Thyroid gland (tissue), 4 donors: Measurements from ENCODE around the gene SH3BP1. TPM values are rescaled to one million over a fixed set of nuclear protein-coding genes. Genes with fewer than 3 reads are reported as not detected.
A peak's percentile ranks its signal among the peaks of the same experiment; 100 is the strongest.
"Not testable (repeated sequence)": the region's sequence is repeated elsewhere in the genome, so short reads cannot be mapped to it uniquely, and the experiment has no call there.

ENCODE experiments used
- DNase-seq, 2 donors: peaks; one replicate each; pipeline ENCODE4 v3.0.0-alpha.2; 2019
- H3K27ac ChIP-seq, 3 donors: fragments of 200-600 bp; sonication (generic); 1 replicate in 2 of 3; 2 replicates in 1 of 3; pipeline ENCODE4 v1.5.1; 2016 to 2019; ENCODE audit warnings: mild to moderate bottlenecking in 1 of 3, moderate library complexity in 1 of 3
- H3K27me3 ChIP-seq: fragments of 200-600 bp; sonication (generic); one replicate; pipeline ENCODE4 v1.5.1; 2019
- H3K36me3 ChIP-seq, 2 donors: fragments of 200-600 bp; sonication (generic); one replicate each; pipeline ENCODE4 v1.5.1; 2016 to 2019
- H3K4me1 ChIP-seq, 2 donors: fragments of 200-600 bp; sonication (generic); one replicate each; pipeline ENCODE4 v1.5.1; 2017 to 2019
- H3K4me3 ChIP-seq, 3 donors: fragments of 200-600 bp; sonication (generic); replicated peaks in 1 of 3; 1 replicate in 2 of 3; 2 replicates in 1 of 3; pipeline ENCODE4 v1.5.1; 2016; ENCODE audit warnings: mild to moderate bottlenecking in 1 of 3
- H3K9me3 ChIP-seq: fragments of 200-600 bp; sonication (generic); one replicate; pipeline ENCODE4 v1.5.1; 2017
- POLR2A ChIP-seq, 2 donors: fragments of 450-650 bp; IDR thresholded peaks; one replicate each; pipeline ENCODE4 v1.6.1; 2017; ENCODE audit warnings: antibody characterized with exemption in 2 of 2, mild to moderate bottlenecking in 2 of 2, moderate library complexity in 1 of 2
- WGBS, 2 donors: methylation state at CpG; one replicate each; pipeline ENCODE4 v1.1.5; 2017; 5-methylcytosine and 5-hydroxymethylcytosine counted together
- intact Hi-C: fragments of 100-400 bp; cut with DNase I; formaldehyde crosslinking; loops from one replicate; pipeline ENCODE4 v1.15.1; 2023
- total RNA-seq, 4 donors: library from RNA; depleted of rRNA; stranded (reverse); fragments of >200 nt; gene quantifications; one replicate each; pipeline ENCODE4 v1.2.3, GENCODE V29; 2016
- TF ChIP-seq, protein P1 (sequence below), 6 experiments: fragments of 200-600 bp in 3 of 6; fragments of 450-650 bp in 3 of 6; sonication (generic) in 3 of 6; IDR thresholded peaks; one replicate each; pipeline ENCODE4 v1.5.1; 2016 to 2019; ENCODE audit warnings: antibody characterized with exemption in 6 of 6, mild to moderate bottlenecking in 2 of 6, inconsistent platforms in 1 of 6, moderate library complexity in 1 of 6

Gene SH3BP1
- total RNA-seq, 4 donors from 2014 or later = 0.81 to 10.1 (median 3.3) TPM

DNA sequence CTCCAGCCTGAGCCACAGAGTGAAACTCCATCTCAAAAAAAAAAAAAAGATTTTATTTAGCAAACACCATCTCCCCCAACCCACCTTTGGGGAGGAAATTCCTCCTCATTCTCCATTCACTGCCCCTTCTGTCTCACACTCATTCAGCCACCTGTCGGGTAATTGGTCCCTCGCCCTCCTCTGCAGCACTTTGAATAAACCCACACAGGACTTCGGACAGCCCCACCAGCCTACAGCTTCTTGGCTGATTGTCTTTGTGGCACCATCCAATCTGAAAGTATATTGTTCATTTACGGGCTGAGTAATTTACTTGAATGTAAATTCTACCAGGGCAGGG is 38.3 kb upstream of the SH3BP1 start:
- no peaks in the 10 kb centered on the region for H3K27me3 ChIP-seq
- no peaks in the 10 kb centered on the region for H3K36me3 ChIP-seq
- H3K4me3 ChIP-seq = no peak overlapping the region
- intact Hi-C loops = no loop called here
- H3K27ac ChIP-seq = no peak overlapping the region
- WGBS, 2 donors = 32 to 45% methylated on average over 4 of the region's 4 CpGs
- no peak for DNase-seq
- peaks cover 0 to 5% of the 10 kb centered on the region in 2 donors for H3K4me1 ChIP-seq
- TF ChIP-seq, protein P1, sequence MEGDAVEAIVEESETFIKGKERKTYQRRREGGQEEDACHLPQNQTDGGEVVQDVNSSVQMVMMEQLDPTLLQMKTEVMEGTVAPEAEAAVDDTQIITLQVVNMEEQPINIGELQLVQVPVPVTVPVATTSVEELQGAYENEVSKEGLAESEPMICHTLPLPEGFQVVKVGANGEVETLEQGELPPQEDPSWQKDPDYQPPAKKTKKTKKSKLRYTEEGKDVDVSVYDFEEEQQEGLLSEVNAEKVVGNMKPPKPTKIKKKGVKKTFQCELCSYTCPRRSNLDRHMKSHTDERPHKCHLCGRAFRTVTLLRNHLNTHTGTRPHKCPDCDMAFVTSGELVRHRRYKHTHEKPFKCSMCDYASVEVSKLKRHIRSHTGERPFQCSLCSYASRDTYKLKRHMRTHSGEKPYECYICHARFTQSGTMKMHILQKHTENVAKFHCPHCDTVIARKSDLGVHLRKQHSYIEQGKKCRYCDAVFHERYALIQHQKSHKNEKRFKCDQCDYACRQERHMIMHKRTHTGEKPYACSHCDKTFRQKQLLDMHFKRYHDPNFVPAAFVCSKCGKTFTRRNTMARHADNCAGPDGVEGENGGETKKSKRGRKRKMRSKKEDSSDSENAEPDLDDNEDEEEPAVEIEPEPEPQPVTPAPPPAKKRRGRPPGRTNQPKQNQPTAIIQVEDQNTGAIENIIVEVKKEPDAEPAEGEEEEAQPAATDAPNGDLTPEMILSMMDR (IDR thresholded peaks at IDR 0.05) = no peak
- no peak for TF ChIP-seq POLR2A (IDR thresholded peaks at IDR 0.05)
- H3K9me3 ChIP-seq = no peaks in the 10 kb centered on the region

DNA sequence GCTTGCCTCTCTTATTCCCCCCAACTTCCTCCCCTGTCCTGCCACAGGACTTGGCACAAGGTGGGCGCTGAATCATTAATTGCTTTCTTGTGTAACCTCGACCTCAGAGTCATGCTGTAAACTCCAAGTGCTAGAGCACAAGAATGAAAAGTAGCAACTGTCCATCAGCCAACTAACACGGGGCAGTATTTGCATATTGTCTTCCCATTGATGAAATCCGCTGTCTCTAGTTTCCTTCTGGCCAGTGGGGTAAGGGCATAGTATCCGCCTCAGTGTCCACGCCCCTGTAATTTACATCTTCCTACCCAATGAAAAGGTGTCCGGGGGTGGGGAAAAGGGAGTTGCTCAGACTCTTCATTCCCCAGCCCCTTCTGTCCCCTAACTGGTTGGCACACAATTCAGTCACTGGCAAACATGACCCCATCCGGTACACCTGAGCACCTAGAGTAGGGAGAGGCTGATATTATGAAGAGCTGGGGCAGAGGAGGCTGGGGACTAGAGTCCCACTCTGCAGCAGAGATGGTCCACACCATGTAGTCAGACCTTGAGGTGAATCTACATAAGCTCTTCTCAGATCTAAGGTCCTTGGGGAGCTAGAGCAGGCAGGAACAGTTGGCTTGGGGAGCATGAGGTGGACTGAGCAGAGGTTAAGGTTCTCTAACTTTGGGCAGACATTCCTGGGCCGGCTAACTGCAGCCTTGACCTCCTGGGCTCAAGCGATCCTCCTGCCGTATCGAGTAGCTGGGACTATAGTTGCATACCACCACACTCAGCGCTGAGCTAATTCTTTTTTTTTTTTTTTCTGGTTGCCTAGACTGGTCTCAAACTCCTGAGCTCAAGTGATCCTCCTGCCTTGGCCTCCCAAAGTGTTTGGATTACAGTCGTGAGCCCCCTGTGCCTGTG is 37.7 kb upstream of the SH3BP1 start:
- no peaks in the 10 kb centered on the region for H3K36me3 ChIP-seq
- TF ChIP-seq, protein P1 (IDR thresholded peaks at IDR 0.05) = no peak
- TF ChIP-seq POLR2A (IDR thresholded peaks at IDR 0.05) = no peak
- peaks cover 4 to 5% of the 10 kb centered on the region in 2 donors for H3K4me1 ChIP-seq
- peak in 1 of 2 donors; percentile 43 for DNase-seq
- WGBS, 2 donors = 48 to 50% methylated on average over 14 of the region's 14 CpGs
- intact Hi-C loops = no loop called here
- no peak overlapping the region for H3K27ac ChIP-seq
- H3K9me3 ChIP-seq = no peaks in the 10 kb centered on the region
- no peak overlapping the region for H3K4me3 ChIP-seq
- no peaks in the 10 kb centered on the region for H3K27me3 ChIP-seq

GRCh38 chr22:37602546-37603277 is 36.8 kb upstream of the SH3BP1 start:
- H3K27ac ChIP-seq, DNase-seq, intact Hi-C loops, H3K27me3 ChIP-seq, H3K36me3 ChIP-seq, H3K4me3 ChIP-seq, H3K9me3 ChIP-seq, H3K4me1 ChIP-seq: not testable (repeated sequence)
- WGBS, 2 donors = 92 to 94% methylated on average over 5 of the region's 5 CpGs

DNA sequence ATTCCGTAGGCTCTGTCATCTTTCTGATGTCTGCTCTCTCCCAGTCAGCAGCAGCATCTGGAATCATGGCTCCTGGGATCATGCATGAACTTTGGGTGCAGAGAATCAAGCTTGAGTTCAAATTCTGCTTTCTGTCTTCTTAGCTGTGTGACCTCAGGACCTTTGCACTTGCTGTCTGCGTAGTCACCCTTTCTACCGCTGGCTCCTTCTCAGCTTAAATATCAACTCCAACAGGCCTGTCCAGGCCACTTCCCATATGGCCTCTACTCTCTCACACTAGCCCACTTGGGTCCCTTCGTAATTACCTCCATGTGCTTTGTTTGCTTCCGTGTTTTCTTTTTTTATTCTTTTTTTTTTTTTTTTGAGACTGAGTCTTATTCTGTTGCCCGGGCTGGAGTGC is 35.4 kb upstream of the SH3BP1 start:
- H3K4me3 ChIP-seq = no peak overlapping the region
- TF ChIP-seq, protein P1 (IDR thresholded peaks at IDR 0.05) = no peak
- TF ChIP-seq POLR2A (IDR thresholded peaks at IDR 0.05) = no peak
- H3K9me3 ChIP-seq = no peaks in the 10 kb centered on the region
- no peak overlapping the region for H3K27ac ChIP-seq
- intact Hi-C loops = no loop called here
- H3K36me3 ChIP-seq = no peaks in the 10 kb centered on the region
- no peak for DNase-seq
- peaks cover 6 to 11% of the 10 kb centered on the region in 2 donors for H3K4me1 ChIP-seq
- 85 to 96% methylated on average over 6 of the region's 6 CpGs for WGBS, 2 donors
- no peaks in the 10 kb centered on the region for H3K27me3 ChIP-seq

- Histone ChIP-seq H3K4me1 (peaks cover 8 to 13% of the 10 kb centered on the region in 2 donors), H3K27me3 (no peaks in the 10 kb centered on the region), H3K9me3 (no peaks in the 10 kb centered on the region), H3K27ac (no peak overlapping the region), H3K36me3 (no peaks in the 10 kb centered on the region), H3K4me3 (no peak overlapping the region)
- no peak for DNase-seq
- 64 to 77% methylated on average over 5 of the region's 5 CpGs for WGBS, 2 donors
- no peak for TF ChIP-seq POLR2A (IDR thresholded peaks at IDR 0.05)
- TF ChIP-seq, protein P1 (IDR thresholded peaks at IDR 0.05) = no peak
- intact Hi-C loops = no loop called here
Measured at GRCh38 chr22:37604875-37605274, 34.6 kb upstream of the SH3BP1 start.
